NCI-H460 (cell line): Measurements from ENCODE around the gene SYNE1. TPM values are rescaled to one million over a fixed set of nuclear protein-coding genes. Genes with fewer than 3 reads are reported as not detected.

Experiments
- DNase-seq: peaks from one replicate; pipeline ENCODE4 v3.0.0-alpha.2; 2016; ENCODE audit warnings: low read depth; ENCODE audit errors: extremely low read depth
- total RNA-seq: library from RNA; depleted of rRNA; stranded (reverse); fragments of >200 nt; shearing (Covaris generic); gene quantifications from 2 replicates; pipeline ENCODE4 v1.2.3, GENCODE V29; 2014

The SYNE1 gene
- total RNA-seq, 1 experiment from 2014 or later: 34.3 TPM

DNA sequence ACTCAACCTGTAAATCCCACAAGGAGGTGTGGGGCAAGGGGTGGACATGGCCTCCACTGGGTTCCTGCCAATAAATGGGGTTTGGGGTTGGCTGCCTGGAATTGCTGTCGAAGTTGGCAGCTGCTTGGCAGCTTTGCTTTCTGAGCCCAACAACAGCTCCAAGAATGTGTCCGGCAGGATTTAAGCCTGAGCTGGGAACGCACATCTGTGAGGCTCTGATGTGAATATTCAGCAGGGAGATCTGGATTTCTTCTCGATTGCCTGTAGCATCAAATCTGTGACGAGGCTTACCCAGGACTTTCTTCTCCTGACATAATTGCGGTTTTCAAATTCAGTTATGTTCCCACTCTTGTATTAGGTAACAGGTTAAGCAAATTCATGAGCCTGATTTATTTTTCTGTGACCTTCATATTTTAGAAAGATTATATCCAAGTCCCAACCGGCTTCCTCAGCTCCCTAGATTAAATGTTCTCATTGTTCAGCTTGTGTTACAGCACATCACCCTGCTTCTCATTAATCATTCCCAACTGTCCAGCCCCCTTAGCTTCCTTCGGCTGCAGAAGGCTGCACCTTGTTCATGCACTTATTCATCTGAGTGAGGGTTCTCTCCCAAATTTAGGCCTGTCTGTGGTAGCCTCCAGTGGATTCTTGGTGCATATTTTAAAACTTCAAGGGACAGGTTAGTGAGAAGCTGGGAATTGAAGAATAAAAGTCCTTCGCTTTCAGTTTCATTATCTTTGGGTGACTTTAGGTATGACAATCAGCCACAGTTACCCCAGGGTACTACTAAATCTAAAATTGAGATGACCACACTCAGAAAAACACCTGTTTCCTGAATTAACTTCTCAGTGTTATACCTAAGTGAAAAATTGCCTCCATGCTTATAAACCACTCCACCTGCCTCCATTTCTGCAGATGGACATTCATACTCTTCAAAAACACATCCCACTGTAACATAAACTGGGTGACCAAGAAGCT, 519.7 kb downstream of the SYNE1 start:
- no peak for DNase-seq

DNA sequence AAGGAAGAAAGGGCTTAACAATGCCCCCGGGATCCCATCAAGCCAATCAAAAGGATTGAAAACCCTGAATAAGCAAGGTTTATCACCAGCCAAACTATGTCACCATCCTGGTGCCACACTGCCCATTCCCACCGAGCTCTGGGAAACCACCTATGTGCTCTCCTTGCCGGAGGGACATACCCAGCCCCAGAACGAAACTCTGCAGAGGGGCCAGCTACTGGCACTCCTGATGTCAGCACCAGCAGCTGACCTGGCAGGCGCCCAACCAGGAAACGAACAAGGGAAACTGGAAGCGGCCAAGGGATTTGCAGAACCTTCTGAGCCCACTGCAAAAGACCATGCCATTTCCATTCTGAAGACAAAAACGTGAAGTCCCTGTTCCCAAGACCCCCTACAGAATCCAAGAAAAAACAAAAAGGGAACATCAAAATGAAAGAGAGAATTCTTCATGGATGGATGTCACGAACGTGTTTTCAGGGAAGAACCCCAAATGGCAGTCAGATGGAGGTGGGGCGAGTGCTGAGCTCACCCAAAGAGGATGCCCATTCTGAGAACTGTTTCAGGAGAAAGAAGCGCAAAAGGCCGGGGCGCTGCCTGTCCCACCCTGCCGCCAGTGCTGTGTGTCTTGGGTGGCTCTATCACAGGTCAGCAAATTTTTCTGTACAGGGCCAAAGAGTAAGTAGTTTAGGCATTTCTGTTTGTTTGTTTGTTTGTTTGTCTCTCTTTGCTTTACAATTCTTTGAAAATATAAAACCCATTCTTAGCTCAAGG, 524.5 kb downstream of the SYNE1 start:
- DNase-seq: no peak

DNA sequence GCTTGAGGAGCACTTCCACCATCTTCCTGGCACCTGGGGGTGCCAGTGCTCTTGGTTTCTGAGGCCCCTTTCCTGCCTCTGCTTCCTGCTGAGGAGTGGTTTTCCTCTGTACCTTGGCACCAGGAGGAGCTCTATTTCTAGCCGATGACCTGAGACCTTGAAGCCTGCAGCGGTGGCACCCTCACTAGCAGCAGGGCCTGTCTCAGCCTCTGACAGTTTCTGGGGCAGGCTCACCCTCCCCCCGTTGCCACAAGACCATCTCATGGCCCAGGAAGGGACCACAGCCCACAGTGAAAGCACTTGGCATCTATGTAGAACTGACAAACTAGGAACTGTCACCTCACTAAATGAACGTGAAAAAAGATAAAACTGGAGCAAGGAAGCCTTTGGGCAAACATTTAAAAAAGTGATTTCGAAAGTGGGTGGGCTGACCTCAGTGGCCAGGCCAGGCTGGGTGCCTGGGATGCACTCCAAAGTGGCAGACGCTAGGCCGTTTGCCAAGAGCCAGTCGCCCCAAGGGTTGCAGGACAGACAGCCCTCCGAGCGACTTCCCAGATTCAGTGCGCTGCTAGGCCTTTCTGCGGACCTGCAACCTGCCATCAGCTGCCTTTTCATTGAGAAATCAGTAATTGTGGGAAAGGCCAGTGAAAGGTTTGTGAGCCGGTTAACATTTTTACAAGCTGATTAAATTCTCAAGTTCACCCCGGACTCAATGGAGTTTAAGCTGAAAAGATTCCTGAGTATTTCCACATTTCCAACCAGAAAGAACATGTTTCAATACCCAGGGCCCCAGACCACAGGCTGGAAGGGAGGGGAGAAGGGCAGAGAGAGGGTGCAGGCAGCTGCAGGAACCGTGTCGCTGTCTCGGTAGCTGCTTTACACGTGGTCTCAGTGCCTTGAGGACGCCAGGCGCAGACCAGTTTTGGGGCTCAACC, 526.0 kb downstream of the SYNE1 start:
- no peak for DNase-seq

DNA sequence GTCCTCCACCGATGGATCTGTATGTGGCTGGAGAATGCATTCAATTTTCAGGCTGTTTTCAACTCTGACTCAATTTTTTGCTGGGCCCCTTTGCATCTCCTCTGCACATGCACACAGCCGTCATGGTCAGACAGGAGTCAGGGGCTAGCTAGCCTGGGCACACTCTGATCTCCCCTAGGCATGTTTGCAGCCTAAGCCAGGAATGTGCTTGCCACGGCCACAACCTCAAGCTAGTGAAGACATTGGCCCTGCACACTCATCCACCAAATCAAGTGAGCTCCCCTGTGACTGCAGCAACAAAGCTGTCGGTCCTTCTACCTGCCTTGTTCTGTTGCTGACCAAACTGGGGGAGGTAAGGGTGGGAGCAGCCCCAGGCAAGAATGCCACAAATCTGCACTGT, 529.2 kb downstream of the SYNE1 start:
- DNase-seq: no peak

DNA sequence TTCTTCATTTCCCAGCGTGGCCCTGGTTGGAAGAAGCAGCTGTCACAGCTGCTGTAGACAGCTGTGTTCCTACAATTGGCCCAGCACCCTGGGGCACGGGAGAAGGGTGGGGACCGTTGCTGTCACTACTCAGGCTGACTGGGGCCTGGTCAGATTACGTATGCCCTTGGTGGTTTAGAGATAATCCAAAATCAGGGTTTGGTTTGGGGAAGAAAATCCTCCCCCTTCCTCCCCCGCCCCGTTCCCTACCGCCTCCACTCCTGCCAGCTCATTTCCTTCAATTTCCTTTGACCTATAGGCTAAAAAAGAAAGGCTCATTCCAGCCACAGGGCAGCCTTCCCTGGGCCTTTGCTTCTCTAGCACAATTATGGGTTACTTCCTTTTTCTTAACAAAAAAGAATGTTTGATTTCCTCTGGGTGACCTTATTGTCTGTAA, 537.0 kb downstream of the SYNE1 start:
- DNase-seq: no peak

DNA sequence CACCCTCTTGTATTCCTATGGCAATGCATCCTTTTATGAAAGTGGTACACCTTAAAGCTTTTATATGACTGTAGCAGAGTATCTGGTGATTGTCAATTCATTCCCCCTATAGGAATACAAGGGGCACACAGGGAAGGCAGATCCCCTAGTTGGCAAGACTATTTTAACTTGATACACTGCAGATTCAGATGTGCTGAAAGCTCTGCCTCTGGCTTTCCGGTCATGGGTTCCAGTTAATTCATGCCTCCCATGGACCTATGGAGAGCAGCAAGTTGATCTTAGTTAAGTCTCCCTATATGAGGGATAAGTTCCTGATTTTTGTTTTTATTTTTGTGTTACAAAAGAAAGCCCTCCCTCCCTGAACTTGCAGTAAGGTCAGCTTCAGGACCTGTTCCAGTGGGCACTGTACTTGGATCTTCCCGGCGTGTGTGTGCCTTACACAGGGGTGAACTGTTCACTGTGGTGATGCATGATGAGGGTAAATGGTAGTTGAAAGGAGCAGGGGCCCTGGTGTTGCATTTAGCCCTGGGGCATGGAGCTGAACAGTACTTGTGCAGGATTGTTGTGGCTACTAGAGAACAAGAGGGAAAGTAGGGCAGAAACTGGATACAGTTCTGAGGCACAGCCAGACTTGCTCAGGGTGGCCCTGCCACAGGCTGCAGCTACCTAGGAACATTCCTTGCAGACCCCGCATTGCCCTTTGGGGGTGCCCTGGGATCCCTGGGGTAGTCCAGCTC, 537.5 kb downstream of the SYNE1 start:
- DNase-seq: no peak

DNA sequence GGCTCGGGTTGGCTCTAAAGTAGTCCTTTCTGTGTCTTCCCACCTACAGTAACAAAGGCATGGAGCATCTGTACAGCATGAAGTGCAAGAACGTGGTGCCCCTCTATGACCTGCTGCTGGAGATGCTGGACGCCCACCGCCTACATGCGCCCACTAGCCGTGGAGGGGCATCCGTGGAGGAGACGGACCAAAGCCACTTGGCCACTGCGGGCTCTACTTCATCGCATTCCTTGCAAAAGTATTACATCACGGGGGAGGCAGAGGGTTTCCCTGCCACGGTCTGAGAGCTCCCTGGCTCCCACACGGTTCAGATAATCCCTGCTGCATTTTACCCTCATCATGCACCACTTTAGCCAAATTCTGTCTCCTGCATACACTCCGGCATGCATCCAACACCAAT, 538.5 kb downstream of the SYNE1 start:
- DNase-seq: no peak

DNA sequence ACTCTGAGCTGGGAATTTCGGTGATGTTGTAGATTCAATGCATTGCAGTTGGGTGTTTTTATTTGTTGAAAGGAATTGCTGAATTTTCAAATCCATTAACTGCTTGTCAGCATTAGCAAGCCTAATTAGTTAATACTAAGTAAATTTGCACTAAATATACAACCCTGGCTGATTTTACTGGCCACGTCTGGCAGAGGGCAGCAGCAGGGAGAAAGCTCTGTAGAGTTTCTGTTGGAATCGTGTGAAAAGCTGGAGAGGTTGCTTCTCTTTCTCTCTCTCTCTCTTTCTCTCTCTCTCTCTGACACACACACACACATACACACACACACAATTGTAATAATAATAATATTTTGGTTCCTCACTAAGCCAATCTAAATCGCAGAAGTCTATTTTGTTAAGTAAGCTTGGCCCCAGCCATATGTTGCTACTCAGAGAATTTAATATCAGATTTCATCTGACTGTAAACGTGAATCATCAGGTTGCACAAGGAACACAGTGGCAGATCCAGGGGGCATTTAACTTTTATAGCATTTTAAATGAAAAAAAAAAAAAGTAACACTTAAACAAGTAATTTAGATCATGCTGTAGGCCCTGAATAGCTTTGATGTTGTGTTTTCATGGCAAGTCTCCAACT, 540.2 kb downstream of the SYNE1 start:
- DNase-seq: no peak

DNA sequence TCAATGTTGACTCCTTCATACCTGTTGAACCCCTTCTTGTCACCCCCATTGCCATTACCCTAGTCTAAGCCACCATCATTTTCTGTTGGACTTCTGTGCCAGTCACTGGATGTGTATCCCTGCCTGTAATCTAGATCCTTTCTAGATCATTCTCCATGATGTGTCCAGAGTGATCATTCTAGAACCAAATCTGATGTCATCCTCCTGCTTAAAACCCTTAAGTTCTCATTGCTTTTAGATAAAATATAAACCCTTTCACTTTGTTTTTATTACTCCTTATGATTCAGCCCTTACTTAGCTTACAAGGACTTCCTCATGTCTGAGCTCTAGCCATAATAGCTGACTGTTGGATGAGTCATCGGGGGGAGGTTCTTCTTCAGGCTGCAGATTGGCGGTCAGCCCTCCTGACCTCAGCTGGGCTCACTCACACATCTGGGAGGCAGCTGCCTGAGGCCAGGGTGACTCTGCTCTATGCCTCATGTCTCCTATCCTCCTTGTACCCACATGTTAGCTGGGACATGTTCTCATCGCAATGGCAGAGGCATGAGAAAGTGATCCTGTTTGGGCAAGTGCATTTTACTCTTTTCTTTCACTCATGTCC, 542.1 kb downstream of the SYNE1 start:
- DNase-seq: peak; percentile 70

DNA sequence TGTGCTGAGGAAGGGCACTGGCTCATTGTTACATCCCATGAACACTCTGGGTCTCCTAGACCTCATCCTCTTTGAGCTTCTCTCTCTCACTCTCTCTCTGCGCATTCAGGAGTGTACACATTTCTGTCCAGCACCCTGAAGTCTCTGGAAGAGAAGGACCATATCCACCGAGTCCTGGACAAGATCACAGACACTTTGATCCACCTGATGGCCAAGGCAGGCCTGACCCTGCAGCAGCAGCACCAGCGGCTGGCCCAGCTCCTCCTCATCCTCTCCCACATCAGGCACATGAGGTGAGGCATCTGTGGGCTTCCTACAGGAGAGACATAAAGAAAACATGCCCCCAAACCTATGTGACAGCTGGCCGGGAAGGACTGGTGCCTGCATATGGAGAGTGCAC, 542.9 kb downstream of the SYNE1 start:
- no peak for DNase-seq

DNA sequence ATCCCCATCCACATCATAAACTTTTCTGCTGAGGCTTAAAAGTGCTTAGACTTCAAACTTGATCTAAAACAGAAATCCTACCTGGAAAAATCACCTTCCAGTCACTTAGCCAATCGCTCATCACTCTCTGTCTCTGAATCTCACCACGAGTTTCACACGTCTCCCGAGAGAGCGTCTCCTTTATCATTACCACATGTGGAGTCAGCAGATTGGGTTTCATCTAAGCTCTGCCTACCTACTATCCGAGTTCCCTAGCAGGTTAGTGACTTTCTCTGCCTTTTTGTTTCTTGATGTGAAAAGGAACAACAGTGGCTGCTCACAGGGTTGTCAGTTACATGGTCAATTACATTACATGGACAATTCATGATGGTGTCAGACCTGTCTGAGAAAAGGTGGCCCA, 543.5 kb downstream of the SYNE1 start:
- no peak for DNase-seq

DNA sequence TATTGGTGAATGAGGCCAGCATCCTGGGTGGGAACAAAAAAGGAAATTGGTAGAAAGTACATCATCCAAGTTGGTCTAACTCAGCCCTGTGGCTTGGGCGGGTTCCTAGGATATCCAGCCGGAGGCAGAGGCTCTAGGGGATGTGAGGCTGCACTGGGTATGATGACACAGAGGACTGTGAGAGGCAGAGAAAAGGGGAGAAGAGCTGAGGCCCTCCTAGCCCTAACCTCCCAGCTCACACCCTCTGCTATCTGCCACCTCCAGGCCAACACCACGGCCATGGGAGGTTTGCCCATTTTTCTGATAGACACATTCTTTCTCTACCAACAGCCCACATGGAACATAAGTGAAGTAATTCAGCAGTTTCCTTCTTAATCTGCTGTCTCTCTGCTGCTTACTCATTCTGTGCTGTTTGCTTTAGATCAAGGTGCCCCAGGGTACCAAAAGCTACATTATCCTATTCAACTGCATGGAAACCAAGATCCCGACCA, 545.3 kb downstream of the SYNE1 start:
- no peak for DNase-seq

DNA sequence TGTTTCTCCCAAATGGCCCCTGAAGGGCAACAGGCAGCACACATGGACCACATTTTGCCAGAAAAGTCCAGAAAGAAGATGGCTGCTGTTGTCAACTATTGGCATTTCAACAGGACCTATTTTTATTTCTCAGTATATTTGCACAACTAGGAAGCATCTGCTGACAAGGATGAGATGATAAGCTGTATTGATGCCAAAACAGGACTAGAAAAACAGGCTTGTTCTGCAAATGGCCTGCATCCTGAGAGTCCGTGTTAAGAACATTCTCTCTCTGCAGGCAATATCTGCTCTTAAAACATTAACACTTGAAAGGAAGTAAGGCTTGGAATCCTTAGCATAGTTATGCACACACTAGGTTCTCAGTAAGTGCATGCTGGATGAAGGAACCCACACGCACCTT, 546.0 kb downstream of the SYNE1 start:
- no peak for DNase-seq

DNA sequence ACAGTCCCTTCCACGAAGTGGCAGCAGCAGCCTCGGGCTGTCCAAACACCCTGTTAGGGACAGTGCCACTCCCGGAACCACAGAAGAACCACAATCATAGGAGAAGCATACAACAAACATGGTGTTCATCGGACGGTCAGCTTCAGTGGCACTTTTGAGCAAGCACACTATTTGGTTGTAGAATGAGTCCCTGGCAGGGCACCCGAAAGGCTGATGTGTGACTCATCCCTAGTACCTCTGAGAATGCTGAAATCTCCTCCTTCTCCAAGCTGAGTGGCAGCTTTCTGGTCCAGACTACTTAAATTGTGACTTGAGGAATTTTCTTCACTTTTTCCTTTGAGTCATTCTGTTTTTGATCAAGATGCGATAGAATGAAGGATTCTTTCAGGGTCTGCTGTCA, 547.2 kb downstream of the SYNE1 start:
- no peak for DNase-seq

DNA sequence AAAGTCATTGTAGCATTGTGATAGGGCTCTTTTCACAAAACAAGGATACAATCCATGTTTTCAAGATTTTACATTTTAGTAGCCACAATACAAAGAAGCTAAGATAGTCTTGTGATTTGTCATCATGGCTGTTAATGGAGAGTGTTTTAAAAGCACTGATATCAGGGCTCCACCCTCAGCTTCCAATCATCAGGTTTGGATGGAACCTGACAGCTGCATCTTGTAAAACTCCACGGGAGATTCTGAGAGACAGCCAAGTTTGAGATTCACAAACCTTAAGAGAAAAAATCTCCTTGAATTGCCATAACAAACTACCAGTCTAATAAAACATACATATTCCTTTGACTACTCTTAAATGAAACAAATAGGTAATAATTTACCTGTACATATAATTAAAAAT, 549.5 kb downstream of the SYNE1 start:
- DNase-seq: no peak

DNA sequence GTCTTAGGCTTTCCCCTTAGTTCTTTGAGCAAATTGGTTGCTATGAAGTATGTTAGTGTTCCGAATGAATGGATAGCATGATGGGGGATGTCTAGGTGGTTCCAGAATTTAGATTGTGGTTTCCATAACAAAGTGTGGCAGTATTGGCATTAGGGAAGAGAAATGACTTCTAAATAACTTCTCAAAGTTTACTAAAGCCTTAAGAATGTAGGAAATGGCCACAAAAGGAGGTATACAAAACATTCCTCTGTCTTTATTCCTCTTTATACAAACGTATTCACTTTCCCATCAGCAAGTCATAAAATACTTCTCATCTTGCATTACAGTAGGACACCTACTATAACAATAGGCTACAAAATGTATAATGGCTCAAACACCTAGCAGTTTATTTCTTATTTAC, 550.1 kb downstream of the SYNE1 start:
- DNase-seq: no peak

DNA sequence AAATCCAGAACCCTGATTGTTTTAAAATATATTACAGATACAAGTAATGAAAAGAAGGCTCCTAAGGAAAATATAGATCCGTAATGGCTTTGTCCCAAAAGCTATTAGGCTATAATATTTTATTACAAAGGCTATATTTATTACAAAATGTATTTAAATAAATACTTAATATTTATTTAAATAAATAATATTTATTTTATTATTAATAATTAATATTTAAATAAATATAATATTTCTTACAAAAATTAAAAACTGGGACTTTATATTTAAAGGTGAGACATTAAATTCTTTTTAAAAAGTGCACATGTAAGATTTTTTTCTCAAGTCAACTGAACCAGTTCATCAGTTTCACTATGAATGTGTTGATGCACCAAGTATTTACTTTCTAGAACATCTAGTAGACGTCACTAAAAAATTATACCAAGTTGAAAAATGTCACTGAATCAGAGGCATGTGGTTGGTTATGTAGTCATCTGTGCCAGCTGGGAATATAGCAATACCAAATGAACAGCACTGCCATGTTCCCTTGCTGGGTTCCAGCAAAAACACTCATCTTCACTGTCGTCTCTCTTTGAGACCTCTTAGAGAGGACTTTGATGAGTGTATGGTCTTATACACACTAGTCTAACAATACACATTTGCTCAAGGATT, 550.8 kb downstream of the SYNE1 start:
- DNase-seq: no peak

DNA sequence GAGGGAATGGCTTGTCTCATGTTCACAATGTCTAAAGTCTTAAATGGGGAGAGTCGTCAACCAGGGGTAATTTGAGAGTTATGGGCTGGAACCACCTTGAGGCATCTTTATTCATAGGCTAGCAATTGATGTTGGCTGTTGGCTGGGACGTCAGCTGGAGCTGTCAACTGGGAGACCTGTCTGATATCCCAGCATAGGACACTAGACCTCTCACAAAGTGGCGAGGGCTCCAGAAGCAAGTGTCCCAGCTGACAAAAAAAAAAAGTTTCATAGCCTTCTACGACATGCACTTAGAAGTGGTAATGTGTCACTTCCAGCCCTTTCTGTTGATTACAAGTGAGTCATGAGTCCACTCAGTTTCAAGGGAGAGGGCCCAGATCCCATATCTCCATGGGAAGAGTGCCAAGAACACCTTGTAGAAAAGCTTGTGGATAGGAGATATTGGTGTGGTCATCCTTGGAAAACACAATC, 551.7 kb downstream of the SYNE1 start:
- no peak for DNase-seq
